Stimulated activated CD4-positive, alpha-beta T cell treated with anti-CD3 and anti-CD28 coated beads, TNF-alpha, amount 100 ng/mL, for 4 hours (primary cell): ENCODE measurements around the gene PSD2.
"Not testable (repeated sequence)": the region's sequence is repeated elsewhere in the genome, so short reads cannot be mapped to it uniquely, and the experiment has no call there.

Experiments
- DNase-seq, 3 experiments: peaks; one replicate each; pipeline ENCODE4 v3.0.0-alpha.2; 2020; ENCODE audit warnings: low read depth in 3 of 3

PSD2 gene

DNA sequence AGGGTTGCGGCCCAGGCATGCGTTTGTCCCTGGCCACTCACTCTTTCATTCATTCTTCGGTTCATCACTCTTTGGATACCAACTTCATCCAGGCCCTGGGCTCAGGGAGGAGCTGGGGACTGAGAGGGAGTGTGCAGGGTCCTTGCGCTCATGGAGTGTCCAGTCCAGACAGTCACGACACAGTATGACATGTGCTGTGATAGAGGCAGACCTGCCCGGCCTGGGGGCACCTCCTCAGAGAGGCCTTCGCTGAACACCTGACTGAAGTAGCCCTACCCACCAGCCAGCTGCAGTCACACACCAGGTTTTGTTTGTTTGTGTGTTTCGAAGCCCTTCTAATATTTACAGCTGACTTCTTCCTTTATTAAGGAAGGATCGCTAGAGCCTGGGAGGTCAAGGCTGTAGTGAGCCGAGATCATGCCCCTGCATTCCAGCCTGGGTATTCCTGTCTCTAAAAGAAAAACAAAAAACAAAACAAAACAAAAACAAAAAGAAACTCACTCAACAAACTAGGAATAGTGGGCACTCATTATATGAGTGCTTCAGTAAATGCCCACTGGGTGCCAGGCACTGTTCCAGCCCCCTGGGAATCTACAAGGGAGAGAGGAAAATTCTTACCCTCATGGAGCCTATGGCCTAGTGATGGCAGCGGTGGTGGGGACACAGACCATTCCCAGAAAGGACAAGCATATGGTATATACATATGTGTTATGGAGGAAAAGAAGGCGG is 6.3 kb upstream of the PSD2 start:
- DNase-seq: no peak

DNA sequence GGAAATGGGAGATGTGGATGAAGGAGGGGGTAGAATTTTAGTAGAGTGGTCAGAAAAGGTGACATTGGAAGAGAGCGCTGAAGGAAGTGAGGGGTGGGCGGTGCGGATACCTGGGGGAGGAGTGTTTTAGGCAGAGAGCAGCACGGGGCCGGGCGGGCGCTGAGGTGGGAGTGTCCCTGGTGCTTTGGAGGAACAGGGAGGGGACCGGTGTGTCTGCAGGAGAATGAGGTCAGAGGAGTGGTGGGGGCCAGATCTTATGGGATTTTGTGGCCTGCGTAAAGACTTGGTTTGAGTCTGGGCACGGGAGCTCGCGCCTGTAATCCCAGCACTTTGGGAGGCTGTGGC is 5.8 kb upstream of the PSD2 start:
- DNase-seq: no peak

DNA sequence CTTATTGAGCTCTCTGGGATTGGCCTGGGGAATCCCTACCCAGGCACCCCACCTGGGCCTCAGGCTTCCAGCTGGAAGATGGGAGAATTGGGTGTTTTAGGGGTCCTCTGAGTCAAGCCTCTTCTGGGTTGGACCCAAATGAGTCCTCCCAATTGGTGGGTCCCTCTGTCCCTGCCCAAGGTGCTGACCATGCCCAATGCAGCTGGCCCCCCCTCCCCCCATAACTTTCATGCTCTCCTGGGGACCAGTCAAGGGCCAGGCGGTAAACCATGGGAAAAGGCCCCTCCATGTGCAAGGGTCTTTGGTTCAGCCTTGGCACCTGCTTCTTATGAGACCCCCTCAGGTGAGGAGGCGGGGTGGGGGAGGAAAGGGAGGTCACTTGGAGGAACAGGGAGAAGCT is 3.4 kb upstream of the PSD2 start:
- DNase-seq: no peak

DNA sequence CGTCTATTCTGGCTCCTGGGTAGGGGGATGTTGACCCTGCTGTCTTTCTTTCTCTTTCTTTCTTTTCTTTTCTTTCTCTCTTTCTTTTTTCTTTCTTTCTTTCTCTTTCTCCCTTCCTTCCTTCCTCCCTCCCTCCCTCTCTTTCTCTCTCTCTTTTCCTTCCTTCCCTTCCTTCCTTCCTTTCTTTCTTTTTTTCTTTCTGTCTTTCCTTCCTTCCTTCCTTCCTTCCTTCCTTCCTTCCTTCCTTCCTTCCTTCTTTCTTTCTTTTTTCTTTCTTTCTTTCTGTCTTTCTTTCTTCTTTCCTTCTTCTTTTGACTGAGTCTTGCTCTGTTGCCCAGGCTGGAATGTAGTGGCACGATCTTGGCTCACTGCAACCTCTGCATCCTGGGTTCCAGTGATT is 3.0 kb upstream of the PSD2 start:
- not testable (repeated sequence) for DNase-seq

DNA sequence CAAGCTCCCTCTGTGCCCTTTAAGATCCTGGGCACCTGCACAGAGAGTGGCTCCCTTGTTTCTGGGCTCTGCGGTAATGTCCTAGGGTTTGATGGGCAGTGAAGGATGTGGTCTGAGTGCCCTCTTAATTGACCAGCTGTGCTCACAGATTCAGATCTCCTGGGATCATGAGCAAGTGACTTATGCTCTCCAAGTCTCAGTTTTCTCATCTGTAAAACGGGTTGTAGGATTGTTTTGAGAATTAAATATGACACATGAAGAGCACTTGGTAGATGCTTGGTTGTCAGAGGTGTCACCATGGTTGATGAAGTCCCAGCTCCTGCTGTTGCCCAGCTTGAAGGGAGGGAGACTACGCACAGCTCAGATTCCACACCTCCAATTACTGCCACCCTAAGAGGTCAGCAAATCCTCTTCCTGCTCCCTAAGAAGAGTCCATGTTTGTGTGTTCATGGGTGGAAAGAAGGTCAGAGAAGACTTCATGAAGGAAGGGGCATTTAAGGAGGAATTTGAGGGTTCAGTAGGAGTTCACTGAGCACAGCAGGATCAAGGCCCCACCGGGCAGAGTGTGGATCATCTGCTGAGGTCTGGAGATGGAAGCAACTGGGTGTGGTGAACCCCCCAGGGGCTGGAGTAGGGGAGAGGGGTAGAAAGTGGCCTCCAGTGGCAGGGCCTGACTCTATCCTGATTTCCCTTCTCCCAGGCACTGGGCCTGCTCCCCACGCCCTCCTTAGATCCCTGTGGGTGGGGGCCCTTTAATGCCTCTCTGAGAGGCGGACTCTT is 1.4 kb upstream of the PSD2 start:
- DNase-seq: no peak

DNA sequence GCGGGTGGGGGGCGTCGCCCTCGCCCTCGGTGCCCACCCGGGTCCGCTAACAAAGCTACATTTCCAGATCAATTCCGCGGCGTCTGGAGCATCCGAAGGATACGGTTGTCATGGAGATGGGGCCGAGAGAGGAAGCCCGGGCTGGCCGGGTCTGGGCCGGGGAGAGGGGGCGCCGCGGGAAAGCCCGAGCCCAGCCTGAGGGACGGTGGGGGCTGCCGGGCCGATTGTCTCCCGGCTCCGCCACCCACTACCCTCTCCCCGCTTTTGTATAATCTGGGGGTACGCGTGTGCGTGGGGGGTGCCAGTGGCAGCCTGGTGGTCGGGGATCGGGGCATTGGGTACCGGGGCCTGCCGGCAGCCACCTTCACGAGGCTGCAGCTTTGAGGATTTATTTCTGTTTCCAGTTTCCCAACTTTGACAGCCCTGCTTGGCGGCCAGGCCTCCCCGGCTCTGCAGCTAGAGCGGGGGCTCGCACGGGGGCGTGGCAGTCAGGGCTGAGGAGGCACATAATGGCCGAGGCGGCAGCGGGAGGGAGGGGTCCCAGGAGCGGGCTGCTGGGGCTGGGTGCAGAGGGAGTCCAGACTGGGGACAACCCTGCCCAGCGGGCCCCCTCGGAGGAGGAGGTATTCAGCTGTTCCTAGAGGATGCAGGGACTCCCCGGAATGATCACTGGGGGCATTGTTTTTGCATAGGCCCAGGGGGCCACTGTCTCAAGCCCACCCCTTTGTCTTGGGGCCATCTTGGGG is 626 bp downstream of the PSD2 start:
- no peak for DNase-seq

DNA sequence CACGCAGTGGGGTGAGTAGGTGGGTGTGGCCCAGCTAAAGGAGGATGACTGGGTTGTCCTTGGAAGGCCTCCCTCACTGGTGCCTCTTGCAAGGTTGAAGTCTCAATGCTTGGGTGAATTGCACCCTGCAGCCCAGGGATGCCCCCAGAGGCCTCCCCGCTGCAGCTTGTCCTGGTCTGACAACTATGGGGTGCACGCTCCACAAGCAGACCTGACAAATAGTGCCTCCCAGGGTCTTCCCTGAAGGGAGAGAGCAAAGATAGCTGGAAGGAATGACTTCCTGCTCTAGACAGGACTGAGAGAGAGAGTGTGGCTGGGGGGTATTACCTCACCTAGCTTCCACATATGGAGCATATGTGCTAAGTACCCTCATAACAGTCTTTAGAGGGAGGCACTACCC is 1.7 kb downstream of the PSD2 start:
- no peak for DNase-seq

DNA sequence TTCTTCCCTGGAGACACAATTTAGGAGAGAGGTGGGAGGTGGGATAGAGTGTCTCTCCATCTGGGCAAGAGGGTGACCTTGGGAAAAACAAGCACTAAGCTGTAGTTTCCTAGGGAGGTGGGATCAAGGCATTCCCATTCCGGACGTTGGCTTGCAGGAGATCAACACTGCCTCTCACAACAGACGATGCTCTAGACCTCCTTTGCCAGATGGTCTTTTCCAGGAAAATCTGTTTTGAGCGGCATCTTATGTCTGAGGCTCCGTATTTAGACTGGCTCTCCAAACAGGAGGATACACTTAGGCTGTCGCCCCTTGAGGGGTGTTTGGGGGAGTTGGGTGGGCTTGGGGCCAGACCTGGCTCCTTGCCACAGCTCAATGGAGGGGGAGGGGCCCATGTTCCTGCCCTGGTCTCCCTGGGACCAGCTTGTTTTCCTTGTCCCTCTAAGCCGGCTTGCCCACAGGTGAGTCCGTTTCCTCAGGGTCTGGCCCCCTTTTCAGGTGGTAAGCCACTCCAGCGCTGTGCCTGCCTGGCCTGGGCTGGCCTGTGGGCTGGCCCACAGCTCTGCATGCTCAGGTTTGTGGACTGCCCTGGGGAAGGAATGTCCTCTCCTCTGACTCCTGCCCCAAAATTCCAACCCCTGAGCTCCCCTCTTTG is 2.4 kb downstream of the PSD2 start:
- no peak for DNase-seq

DNA sequence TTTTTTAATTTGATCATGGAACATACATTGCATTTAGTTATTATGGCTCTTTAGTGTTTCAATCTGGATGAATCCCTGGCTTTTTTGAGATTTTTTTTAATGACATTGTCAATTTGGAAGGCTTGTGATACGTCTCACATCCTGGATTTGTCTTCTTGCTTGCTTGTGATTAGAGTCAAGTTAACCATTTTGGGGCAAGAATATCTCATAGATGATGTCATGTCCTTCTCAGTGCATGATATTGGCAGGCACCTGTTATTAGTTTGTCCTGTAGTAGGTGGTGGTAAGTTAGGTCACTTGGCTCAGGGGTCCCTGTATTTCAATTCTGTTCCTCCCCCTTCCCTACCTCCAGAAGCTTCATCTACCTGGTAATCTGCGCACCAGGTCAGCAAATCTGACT is 3.3 kb downstream of the PSD2 start:
- no peak for DNase-seq

DNA sequence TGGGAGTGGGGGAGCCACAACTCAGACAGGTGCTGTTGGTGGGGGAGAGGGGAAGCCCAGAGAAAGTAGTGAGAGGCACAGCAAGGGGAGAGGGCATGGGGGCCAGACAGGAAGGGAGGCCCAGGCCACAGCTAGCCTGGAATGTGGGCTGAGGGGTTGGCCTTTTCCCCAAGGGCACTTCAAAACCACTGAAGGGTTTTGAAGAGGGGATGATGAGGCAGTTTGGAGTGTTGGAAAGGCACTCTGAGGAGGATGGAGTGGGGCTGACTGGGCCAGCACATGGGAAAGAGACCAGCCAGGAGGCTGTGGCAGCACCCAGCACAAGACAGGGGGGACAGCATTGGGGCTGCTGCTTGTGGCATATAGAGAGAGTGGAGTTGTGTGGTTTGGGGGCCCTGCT is 3.8 kb downstream of the PSD2 start:
- no peak for DNase-seq

DNA sequence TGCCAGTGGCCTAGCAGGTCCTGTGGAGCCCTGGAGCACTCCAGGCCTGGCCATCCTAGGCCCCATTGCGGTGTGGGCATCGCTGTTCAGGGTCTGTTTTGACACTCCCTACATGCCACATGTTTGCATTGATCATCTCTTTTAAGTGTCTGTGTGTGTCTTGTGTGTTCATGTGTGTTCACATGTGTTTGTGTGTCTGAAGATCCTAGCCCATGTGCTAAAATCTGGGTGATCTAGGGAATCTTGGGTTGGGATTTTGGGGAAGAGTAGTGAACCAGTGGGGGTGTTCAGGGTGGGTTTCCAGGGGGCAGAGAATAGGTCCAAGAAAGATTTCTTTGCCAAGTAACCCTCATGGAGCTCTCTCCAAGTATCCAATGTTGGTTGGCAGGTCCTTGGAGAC is 8.4 kb downstream of the PSD2 start:
- DNase-seq: no peak

DNA sequence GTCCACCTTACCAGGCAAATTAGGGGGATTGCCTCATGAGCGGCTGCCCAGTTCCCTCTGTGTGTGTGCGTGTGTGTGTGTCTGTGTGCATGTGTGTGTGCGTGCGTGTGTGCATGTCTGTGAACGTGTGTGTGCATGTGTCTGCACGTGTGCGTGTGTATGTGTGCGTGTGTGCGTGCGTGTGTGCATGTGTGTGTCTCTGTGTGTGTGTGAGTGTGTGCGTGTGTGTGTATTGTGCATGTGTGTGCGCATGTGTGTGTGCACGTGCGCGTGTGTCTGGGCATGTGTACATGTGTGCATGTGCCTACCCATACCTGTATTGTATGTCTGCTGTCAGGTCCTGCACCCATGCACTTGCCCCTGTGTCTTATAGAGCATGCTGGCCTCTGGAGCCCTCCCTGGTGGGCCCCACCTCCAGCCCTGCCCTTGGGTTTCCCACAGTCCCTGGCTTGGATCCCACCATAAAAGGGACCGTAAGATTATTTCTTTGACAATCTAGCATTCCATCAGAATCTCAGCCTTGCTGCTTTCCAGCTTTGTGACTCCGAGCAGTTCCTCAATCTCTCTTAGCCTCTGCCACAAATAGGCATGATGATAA is 9.3 kb downstream of the PSD2 start:
- no peak for DNase-seq

DNA sequence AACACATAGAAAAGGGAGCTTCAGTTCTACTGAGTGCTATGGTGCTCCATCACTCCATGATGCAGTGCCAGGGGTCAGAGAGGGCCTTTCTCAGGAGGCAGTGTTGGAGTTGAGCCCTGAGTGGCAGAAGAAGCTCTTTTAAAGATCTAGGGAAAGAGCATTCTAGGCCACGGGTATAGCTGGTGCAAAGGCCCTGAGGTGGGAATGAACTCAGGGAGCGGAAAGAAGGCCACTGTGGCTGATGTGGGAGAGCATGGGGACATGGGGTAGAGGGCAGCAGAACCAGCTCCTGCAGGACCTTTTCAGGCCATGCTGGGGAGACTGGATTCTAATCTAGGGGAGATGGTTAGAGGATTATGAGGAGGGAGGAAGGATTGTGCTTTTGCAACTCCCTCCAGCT is 9.9 kb downstream of the PSD2 start:
- no peak for DNase-seq

DNA sequence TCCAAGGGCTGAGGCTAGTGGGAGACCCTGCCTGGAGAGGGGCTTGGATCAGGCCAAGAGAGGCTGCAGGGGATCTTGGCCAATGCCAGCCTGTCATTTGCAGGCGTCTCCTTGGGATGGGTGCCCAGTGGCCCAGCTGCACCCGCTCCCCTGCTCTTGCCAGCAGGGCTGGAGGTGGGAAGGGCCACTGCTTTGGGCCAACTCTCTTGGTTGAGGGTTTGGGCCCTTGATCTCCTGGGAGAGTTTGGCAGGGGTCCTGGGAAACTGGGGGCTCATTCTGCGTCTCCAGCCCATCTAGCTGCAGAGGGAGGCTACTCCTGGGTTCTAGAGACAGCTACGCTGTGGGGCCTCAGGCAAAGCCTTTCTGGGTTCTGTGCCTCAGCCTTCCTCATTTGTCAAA is 10.5 kb downstream of the PSD2 start:
- no peak for DNase-seq

DNA sequence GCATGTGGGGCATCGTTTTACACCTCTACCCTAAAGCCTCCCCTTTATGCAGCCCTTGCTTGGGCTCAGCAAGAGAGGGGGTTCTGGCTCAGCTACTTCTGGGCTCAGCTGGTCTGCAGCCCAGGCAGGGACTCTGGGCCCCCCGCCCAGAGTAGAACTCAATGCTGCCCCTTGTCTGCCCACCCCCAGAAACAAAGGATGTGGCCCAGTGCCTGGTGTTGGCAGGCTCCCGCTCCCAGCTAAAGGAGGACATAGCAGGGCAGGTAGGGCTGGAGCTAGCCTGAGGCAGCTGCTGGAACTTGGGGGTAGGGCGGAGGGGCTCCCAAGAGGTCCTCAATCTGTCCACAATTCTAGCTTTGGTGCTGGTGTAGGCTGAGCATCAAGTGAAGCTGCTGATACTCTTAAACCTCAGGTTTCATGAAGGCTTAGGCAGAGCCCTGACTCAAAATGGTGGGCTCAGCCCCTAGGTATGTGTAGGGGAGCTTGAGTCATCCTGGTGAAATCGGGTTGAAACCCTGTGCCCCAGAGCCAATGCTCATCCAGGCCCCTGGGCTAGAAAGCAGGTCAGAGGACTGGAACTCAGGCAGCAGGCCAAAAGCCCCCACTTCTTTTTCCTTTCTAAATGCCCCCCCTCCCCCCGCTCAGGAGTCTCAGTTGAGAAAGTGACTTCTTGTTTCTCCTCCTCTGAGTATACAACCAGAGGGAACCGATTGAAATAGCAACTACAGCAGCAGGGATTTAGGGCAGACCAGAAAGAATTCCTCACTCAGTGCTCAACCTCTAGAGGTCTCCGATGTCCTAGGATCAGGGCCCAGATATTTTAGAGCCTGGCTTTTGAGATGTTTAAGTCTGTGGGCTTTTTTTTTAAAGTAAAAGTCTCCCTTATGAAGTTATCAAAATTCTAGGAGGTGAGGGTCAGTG is 11.4 kb downstream of the PSD2 start:
- no peak for DNase-seq

DNA sequence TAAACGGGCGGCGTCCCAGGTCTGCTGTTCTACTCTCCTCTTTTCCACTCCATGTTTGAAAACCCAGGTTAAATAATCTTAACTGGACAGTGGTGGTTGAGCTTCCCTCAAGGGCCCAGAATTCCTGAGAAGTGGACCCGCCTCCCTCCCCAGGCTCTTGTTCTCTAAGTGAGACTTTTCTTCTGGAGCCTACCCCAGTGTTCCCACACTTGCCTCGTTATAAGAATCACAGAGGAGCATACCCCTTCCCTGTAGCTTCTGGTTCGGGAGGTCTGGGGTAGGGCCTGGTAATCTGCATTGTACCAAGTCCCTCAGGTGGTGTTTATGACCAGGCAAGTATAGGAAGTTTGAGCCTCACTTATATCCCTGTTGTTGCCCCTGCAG is 12.0 kb downstream of the PSD2 start:
- DNase-seq: no peak

DNA sequence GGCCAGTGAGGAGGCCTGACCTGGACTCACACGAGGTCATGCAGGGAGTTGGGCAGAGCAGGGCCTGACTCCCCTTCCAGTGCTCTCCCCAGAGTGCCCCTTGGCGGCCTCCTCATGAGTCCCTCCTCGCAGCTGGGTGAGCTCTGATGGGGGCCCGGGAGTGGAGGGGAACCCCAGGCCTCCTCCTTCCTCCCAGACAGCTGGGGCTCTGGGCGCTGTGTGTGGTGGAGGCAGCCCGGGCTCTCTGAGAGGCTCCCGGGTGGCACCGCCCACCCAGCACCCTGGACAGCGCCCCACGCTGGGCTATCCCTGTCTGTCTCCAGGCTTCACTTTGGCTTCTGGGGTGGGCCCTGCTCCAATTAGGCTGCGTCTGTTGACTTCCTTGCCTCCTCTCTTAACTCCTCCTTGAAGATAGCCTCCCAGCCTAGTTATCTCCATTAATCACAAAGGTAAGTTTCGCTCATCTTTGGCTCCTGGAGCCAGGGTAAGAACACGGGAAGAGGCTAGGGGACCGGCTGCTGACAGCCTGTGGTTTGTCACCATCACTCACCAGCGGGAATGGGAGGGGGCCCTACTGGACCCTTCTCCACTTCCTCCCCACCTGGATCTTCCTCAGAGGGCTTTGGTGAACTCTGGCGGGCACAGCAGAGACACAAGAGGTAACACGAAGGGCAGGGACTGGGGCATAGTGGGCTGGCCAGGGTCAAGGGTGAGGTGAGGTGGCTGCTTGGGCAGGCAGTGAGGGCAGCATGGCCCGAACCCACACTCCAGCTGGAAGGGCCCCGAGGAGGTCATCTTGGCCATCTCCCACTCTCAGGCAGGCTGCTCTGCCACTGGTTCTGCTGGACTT is 13.1 kb downstream of the PSD2 start:
- DNase-seq: no peak

DNA sequence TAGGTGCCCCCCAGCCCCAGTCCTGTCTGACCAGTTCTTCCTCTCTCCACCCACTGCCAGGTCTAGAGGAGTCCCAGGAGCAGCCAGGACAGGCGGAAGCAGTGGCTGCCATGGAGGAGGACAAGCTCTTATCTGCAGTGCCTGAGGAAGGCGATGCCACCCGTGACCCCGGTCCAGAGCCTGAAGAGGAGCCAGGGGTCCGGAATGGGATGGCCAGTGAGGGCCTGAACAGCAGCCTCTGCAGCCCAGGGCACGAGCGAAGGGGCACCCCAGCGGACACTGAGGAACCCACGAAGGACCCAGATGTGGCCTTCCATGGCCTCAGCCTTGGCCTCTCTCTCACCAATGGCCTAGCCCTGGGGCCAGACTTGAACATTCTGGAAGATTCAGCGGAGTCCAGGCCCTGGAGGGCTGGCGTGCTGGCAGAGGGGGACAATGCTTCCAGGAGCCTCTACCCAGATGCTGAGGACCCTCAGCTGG is 13.8 kb downstream of the PSD2 start:
- no peak for DNase-seq

DNA sequence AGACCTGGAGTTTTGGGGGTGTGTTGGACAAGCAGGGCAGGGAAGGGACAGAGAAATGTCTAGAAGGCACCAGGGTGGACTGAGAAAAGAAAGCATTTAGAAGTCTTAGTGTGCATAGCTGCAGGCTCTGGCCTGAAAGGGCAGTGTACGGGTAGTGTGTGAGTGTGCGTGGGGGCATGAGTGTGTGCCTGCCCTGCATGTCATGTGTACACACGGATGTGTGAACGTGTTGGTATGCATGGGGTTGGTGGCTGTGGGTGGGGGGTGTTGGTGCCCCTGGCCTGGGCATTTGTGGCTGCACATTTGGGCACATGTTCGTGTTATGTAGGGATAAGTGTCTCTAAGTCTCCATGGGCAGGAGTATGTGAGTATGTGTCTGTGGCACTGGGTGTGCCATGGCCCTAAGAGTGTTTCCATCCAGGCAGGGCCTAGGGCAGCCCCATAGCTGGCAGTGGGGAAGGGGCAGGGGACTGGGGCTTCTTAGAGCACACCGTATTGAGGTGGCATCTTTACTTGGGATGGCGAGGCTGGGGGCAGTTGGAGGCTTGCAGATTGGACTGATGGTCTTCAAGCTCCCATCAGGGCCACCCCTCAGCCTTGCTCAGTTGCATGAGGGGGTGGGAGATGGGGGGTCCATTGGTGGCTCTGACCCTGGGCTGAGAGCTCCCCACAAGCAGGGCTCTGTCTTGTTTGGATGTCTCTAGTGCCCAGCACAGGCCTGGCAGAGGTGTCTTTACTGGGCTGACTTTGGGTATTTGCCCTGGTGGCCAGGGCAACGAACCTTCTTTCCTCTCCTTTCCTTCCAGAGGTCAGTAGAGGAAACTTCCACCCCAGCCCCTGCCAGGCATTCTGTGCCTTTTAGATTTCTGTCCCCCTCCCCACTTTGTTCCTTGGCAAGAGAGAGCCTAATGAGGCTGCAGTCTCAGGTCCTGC is 15.0 kb downstream of the PSD2 start:
- no peak for DNase-seq
